Measurements from ENCODE around the gene THAP11. TPM values are rescaled to one million over a fixed set of nuclear protein-coding genes. Genes with fewer than 3 reads are reported as not detected.

THAP11 gene
- total RNA-seq = 21.7 TPM

DNA sequence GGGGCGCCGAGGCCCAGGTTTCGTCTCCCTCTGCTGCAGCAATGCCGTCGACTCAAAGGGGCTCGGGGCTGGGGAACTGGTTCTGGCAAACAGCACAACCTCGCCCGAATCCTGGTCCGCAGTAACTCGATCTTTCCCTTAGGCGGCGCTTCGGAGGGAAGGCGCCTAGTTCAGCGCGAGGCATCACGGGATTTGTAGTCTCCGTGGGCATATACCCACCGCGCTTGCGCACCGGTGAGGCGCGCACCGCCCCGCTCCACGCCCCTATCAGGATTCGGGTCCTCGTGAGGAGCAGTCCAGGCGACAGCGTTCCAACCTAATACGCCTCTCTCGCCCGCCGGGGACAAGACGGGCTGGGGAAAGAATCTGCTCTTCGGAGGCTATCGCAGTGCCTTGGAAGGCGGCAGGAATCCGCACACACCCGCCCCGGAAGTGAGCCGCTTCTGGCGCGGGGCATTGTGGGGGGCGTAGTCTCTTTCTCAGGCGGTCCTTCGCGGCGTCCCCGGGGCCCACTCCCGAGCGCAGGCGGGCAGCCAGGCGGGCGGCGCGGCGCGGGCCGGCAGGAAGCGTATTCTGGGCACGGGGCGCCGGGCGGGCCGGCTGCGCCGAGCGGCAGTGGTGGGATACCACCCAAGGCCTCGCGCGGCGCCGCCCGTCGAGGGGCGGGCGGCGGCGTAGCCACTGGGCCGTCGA lies at the start of gene THAP11:
Gene THAP11 (plus strand): TSS at position 505 of the 693 bp plus-strand sequence. CDS start 235 bp downstream, outside the sequence.
- peak; percentile 97 for DNase-seq

DNA sequence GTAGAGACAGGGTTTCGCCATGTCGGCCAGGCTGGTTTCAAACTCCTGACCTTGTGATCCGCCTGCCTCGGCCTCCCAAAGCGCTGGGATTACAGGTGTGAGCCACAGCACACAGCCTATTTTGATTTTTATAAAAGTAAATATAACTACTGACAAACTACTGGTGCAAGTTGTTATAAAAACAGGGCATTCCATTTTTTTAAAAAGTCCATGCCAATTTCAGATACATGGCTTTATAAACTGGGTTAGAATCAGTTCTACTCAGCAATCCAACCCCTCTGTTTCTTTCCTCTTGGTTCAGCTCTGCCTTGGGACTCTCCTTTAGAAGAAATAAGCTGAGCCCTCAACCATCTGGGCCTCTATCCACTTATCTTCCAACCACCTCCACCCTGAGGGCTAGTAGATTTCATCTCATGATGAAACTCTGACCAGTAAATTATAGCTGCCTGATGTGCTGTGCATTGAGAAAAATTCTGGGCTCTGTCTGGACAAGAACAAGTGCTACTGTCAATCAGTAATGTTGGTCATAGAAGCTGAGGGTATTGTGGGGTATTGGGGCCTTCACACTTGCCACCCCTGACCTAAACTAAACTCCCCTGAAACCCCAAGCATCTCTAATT lies 45.9 kb upstream of the THAP11 start:
- no peak for DNase-seq

DNA sequence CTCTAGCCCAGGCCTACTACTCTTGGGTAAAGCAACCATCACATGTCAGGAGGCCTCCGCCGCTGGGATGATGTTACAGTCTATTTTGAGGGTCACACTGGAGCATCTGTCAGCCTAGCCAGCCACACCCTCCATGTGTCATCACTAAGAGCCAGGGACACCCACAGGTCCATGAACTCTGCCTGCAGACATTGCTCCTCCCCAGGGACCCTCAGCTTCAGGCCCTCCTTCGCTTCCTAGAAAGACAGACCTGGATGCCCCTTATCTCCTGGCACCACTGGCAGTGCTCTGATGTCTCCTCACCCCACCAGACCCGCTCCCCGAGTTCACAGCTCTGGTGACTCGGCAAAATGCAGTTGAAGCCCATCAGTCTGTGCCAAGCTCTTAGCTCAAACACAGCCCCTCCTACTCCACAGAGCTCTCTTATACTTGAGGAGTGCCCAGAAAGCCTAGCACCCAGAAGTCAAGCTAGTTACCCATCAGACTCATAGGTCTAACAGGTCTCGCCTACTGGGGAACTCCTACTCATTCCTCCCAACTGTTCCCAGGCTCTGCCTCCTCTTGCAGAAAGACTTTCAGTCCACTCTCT lies 41.7 kb upstream of the THAP11 start:
- no peak for DNase-seq

DNA sequence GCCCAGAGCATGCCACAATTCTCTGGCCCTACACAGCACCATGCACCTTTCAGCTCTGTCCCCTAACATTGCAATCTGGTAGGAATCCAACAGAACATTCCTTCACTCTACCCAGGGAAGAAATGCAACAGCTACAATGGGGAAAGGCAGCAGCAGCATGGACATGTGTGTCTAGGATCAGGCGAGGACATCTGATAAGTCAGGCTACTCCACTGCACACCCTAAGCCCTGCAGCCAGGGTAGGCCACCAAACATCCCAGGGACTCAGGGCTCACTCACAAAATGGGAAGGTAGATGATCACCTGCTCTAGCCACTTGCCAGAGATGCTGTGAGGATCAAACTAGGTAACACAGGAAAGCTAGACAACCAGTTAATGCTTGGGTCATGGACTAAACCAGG lies 40.9 kb upstream of the THAP11 start:
- no peak for DNase-seq

DNA sequence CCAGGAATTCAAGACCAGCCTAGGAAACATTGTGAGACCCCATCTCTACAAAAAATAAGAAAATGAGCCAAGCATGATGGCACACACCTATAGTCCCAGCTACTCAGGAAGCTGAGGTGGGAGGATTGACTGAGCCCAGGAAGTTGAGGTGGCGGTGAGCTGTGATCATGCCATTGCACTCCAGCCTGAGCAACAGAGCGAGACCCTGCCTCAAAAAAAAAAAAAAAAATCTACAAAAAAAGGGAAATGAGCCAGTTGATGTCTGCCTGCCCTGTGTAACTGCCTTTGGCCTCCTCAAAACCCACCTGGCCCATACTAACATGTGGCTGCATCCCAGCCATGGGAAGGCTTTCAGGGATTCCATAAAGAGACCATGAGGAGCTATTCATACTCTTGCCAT lies 40.2 kb upstream of the THAP11 start:
- DNase-seq = no peak

DNA sequence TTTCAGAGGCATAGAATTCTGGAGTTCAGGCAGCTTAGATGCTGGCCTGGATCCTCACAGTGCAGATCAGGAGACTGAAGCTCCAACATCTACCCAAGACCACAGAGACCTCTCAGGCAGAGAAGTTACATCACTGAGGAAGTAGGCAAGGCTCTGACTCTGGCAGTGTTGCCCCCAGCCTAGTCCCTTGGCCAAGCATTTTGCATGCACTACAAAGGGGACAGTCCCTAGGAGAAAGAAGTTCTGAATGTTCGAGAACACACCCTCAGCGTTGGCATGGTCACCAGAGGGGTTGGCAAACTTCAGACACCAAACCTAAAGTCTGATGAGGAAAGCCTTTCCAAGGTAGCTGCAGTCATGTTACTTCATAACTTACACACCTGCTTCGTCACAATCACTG lies 38.2 kb upstream of the THAP11 start:
- DNase-seq = no peak

DNA sequence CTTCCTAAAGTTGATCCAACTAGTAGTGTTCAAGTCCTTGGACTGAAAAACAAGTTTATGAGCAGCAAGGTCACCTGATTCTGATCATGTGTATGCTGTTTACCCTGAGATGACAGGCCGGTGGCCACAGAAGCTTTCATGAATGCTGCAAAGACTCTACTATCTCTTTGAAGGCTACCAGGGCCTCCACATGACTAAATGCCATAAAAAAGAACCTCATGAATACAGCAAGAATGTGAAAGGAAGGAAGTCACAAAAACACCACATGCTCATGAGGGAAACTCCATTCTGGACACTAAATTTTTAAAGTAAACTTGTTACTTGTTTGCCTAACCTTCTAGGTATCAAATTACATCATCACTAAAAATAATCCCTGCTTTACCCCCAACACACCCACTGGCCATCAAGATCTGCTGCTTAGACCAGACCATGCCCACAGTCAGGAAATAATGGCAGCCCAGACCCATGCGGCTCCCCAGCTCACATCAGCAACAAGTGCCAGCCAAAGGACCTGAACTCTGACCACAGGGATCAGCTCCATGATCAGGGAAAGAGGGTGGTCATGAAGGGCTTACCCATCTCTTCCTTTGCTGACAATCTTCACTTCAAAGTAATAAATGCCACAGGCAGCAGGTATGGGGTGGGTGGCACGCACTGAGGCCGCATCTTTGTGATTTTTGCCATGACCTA lies 37.1 kb upstream of the THAP11 start:
- DNase-seq = no peak

DNA sequence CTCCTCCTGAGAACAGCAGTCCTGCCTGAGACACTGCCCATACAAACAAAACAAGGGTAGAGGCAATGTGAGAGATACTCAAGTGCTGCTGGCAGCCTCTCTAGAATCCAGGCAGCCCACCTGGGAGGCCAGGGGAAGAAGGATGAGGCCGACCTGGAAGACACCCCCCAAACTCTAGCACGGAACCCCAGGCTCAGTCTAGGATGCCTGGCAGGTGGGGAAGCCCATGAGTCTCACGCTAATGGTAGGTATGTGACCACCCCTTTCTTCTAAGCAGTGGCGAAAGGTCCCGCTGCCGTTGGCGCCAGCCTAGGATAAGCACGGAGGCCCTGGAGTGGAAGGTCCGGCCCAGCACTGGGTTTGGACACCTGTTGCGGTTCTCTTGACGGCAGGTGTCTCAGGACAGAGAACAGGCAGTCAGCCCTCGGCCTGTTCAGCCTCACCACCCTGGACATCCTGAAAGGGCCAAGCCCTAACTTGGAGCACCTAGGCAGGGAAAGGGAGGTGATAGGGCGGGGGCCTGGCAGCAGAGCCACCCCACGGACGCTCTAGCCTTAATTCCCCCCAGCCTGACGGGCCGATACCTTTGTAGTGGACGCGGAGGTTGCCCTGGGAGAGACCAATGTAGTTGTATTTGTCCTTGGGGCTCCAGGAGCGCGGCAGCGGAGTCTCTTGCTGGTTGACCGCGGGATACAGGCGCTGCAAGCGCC lies 36.2 kb upstream of the THAP11 start:
- no peak for DNase-seq

DNA sequence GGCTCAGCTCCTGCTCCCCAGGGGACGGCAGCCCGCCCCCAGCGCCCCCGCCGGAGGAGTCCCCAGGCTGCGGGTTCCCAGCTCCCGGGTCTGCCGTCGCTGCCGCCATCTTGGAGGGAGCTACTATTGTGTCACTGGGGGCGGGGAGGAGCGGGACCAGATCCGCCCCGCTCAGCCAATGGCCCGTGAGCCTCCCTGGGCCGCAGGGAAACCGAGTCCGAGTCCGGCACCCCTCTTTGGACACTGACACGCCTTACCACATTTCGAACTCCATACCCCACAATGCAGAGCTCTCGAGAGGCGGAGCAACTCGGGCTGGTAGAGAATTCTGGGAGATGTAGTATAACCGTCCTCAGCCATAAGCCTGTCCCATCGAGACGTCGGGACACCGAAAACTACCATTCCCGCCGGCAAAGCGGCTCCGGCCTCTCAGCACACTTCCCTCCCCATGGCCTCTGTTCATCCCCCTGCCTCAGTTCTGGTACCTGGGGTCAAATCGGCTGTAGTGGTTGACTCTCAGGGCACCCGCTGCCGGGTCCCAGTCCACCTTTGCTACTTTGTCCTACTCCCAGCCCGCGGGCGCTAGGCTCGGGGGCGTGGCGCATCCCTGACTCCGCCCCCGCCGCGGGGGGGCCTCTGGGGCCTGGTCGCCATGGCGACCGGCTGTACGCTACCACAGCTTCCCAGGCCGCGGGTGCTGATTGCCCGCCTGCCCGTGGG lies 35.5 kb upstream of the THAP11 start, which contains the start of the genes RANBP10 and TSNAXIP1:
Gene RANBP10 (minus strand): TSS at position 133 of the 720 bp plus-strand sequence. CDS start 24 bp downstream, at position 109.
Gene TSNAXIP1 (plus strand): TSS at position 462 of the 720 bp plus-strand sequence. CDS start 261 bp downstream, outside the sequence.
- peak; percentile 99 for DNase-seq

DNA sequence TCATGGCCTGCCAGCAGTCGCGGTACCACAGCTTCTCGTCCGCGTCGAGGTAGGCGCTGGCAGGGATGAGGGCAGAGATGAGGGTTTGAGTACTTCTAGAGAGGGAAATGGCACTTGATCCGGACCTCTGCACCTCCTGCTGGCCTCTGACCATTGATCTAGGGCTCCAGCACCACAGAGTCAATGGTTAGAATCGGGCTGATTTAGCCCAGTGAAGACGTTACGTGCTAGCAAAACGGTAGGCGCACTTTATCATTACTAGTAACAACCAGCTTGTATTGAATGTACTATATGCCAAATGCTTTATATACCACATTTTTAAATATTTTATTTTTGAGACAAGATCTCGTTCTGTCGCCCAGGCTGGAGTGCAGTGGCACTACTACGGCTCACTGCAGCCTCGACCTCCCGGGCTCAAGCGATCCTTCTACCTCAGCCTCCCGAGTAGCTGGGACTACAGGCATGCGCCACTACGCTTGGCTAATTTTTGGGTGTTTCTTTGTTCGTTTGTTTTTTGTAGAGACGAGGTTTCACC lies 34.9 kb upstream of the THAP11 start:
- DNase-seq = no peak

DNA sequence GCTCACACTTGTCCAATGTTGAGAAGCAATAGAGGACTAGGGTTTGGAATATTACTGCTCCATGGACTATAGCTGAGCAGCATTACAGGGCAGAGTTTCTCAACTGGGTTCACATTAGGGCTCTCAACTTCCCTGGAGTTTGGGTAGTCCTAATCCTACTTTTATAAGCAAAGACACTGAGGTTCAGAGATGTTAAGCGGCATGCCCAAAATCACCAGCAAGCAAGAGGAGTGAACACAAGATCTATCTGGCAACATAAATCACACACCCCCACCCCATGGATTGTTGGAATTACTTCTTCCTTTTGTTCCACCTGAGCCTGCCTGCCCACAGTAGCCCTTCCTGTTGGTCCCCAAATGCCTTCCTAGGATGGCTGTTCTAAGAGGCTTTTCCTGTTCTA lies 30.2 kb upstream of the THAP11 start:
- DNase-seq = no peak

DNA sequence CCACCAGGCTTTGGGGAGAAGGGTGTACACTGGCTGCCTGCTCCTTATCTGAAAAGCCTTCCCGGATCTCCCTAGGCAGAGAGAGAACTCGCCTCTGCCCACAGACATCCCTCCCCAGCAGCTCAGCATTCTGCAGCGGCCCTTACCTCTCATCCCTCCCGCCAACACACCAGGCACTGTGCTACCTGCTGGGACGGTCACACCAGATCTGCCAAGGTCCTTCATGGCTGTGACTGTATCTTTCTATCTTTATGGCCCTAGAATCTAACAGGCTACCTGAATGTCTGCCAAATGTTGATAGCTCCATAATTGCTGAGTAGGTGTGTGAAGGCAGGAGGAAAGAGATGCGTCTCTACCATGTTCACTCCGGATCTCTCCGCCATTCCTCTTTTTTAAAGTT lies 27.6 kb upstream of the THAP11 start:
- no peak for DNase-seq

DNA sequence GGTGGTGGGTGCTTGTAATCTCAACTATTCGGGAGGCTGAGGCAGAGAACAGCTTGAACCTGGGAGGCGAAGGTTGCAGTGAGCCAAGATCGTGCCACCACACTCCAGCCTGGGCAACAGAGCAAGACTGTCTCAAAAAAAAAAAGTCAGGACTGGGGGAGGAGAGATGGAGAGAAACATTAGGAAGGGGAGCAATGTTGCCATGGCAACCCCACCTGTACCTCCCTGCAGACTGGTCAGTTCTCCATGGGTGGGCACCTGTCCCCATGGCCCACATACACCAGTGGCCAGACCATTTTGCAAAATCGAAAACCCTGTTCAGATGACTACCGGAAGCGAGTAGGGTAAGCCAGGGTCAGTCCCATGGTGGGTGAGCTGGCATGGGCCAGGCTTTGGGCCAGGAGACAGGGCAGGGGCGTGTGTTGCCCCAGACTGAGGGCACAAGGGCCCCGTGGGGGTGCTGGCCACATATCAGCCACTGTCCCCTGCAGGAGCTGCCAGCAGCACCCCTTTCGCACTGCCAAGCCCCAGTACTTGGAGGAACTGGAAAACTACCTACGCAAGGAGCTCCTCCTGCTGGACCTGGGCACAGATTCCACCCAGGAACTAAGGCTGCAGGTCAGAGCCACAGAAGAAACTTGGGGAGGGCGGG lies 21.4 kb upstream of the THAP11 start:
- DNase-seq = no peak

DNA sequence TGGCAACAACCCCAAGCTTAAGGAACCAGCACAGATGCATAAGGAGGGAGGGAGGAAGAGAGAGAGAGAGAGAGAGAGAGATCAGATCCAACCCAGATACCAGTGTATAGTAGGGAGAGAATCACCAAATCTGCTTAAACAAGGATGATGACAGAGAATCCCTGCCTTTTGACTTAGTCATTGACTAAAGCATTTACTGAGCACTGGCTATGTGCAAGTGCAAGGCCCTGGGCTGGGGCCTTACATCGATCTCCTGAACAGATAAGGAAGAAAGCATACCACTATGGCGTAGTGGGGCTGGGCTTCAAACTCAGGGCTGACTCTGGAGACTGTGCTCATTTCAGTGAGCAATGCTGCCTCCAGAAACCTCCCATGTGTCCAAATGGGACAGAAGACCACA lies 19.6 kb upstream of the THAP11 start:
- no peak for DNase-seq

DNA sequence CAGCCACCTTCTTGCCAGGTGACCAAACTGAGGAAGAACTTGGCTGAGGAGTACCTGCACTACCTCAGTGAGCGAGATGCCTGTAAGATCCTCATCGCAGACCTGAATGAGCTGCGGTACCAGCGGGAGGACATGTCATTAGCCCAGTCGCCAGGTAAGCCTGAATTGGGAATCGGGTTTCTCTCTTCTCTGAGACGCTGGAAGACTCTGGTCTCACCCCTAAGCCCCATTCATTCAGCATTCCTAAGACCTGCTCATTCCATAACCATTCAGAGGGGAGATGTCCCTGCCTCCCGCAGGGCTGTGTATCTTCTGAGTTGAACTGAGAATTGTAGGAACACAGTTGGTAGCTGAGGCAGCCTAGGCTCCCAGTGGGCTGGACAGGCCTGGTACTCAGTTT lies 17.0 kb upstream of the THAP11 start:
- no peak for DNase-seq

DNA sequence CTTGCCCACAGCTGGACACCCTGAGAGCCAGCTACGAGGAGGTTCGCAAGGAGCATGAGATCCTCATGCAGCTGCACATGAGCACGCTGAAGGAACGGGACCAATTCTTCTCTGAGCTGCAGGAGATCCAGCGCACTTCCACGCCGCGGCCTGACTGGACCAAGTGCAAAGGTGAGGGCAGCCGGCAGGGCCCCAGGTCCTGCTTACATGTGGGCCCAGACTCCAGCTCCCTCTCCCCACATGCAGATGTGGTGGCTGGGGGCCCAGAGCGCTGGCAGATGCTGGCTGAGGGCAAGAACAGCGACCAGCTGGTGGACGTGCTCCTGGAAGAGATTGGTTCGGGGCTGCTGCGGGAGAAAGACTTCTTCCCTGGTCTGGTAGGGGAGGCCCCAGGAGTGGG lies 16.2 kb upstream of the THAP11 start:
- no peak for DNase-seq

DNA sequence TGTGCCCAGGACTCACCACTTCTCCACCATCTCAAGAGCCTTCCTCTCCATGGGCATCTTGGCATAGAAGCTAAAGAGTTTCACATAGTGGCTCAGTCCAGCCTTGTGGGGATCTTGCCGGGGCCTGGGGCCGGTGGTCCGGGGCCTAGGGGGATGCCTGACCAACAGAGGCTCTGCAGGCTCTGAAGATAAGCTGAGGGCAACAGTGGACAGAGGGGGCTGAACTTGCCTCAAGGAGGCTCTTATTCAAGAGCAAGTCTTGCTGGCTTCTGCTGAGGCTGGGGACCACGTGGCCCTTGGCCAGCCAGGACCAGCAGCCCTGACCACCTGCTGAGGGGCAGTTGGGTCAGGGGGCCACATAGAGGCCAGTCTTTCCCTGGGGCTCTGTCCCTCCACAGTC lies 13.5 kb upstream of the THAP11 start:
- no peak for DNase-seq

DNA sequence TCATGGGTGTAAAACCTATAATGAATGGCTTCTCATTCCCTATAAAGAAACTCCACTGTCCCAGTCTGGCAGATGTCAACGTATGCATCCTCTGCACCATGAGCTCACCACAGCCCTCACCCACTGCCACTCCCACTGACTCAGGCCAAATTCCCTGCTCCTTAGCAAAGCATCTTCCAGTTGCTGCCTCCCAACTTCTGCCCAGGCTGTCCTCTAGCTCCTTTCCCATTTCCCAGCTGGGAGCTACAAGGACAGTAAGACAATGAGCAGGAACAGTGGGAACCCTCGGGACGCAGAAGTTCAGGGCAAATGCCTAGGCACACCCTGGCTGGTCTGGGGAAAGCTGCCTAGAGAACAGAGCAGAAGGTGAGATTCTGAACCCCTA lies 9.1 kb upstream of the THAP11 start:
- no peak for DNase-seq

DNA sequence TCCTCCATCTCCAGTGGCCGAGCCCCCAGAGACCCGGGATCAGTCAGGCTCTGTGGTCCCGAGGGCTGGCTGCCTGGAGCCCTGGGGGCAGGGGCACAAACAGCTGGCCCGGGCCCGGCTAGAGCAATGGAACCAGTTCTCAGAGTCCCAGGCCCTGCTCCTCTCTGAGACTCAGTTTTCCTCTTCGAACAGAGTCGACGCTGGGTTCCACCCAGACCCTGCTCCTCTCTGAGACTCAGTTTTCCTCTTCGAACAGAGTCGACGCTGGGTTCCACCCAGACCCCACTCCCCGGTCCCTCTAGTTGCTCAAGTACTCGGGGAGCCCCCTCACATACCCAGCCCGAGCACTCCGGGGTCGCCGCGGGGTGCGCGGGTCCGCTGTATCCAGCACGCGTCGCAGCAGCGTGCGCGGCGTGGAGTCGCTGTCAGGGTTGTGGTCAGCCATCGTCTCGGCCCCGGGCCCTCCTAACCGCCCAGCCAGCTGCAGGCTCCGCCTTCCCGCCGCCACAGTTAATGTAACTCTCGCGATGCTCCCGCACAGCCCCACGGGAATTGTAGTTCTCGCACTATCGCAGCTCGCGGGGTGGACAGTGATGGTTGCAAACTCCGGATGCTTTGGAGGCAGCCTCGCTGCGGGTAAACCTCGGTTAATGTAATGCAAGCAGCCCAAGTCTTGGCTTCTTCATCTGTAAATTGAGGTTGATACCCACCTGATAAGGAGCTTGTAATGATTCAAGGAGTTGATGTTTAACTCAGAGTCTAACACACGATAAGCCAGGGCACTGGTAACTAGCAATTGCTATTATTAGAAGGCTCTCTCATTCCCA lies 8.5 kb upstream of the THAP11 start:
- peak; percentile 89 for DNase-seq

DNA sequence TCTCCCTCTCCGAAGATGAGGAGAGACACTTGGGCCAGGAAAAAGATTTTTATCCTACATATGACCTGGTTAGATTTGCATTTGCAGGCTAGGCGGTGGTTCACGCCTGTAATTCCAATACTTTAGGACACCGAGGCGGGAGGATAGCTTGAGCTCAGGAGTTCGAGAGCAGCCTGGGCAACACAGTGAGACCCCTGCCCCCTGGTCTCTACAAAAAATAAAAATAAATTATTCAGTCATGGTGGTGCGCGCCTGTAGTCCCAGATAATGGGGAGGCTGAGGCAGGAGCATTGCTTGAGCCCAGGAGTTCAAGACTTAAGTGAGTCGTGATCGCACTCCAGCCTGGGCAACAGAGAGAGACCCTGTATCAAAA lies 7.9 kb upstream of the THAP11 start:
- DNase-seq = no peak
